H7 (cell line): ENCODE measurements around the gene VPS51. TPM values are rescaled to one million over a fixed set of nuclear protein-coding genes. Genes with fewer than 3 reads are reported as not detected.

ENCODE experiments used
- DNase-seq: peaks from one replicate; pipeline ENCODE4 v3.0.0; 2012
- H3K27me3 ChIP-seq: 2 replicates; pipeline ENCODE4 v1.6.0; 2011; ENCODE audit warnings: mild to moderate bottlenecking, low read length; ENCODE audit not compliant: control insufficient read depth, insufficient read depth
- H3K36me3 ChIP-seq: replicated peaks from 2 replicates; pipeline ENCODE4 v1.5.1; 2011; ENCODE audit warnings: low read length; ENCODE audit not compliant: control insufficient read depth, insufficient read depth
- H3K4me3 ChIP-seq: 2 replicates; pipeline ENCODE4 v1.5.1; 2011; ENCODE audit warnings: low read depth, mild to moderate bottlenecking, control low read depth, low read length, moderate library complexity; ENCODE audit not compliant: insufficient read depth
- total RNA-seq: library from RNA; depleted of rRNA; stranded (reverse); fragments of >200 nt; shearing (Covaris generic); gene quantifications from 2 replicates; pipeline ENCODE4 v1.2.3, GENCODE V29; 2014; rRNA removed

Gene VPS51
- total RNA-seq = 162 and 186 TPM in 2 replicates

- no peaks in the 10 kb centered on the region for H3K27me3 ChIP-seq
- DNase-seq = peak; percentile 97
- peak within 1 kb of the TSS; percentile 65 for H3K4me3 ChIP-seq
- H3K36me3 ChIP-seq = no peaks in the 10 kb centered on the region; the same call in none of the 2 replicates
Measured at GRCh38 chr11:65095974-65096806, at the start of gene VPS51. TSS of gene VPS51 (plus strand) at chr11:65096214. CDS start at chr11:65096251, 37 bp downstream.

DNA sequence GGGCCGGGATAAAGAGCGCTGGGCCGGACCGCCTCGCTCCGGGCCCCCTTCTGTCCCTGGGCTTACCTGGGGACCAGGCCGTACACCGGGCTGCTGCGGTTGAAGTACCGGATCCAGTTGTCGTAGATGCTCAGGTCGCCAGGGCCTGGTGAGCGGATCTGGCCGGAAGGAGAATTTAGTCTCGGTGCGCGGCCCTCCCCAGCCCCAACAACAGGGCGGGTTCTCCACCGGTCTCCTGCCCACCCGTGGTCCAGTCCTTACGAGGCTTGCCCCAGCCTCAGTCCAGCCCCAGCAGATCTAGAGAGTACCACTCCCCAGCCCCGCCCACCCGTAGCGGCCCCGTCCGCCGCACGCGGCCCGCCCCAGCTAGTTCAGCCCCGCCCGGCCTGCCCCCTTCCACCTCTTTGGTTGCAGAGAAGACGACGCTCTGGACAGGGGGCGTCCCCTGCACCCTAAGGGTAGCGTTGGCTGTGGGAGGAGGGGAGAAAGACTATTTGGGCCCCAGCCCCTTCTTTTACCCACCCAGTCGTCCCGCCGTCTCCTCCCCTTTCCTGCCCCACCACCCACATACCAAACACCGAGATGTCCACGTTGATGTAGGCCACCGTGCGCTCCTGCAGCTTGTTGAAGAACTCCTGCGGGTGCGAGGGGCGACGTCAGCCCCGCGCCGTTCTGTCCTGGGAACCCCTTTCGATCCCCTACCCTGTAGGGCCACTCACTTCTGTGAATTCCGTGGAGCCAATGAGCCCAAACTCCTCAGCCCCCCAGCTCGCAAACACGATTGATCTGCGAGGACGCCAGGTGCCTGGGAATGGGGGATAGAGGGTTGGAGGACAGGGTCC is 48.2 kb upstream of the VPS51 start:
- DNase-seq = peak; percentile 93
- Histone ChIP-seq H3K27me3 (no peaks in the 10 kb centered on the region; the same call in 1 of the 2 replicates), H3K4me3 (peak overlapping the region; percentile 30), H3K36me3 (peaks cover 7% of the 10 kb centered on the region)

- DNase-seq = no peak
- Histone ChIP-seq H3K36me3 (no peaks in the 10 kb centered on the region), H3K4me3 (no peak overlapping the region), H3K27me3 (no peaks in the 10 kb centered on the region; the same call in 1 of the 2 replicates)
Measured at GRCh38 chr11:65051398-65051858, 44.6 kb upstream of the VPS51 start.

- Histone ChIP-seq H3K36me3 (no peaks in the 10 kb centered on the region), H3K4me3 (no peak overlapping the region), H3K27me3 (no peaks in the 10 kb centered on the region)
- DNase-seq = no peak
Measured at GRCh38 chr11:65053827-65054508, 42.0 kb upstream of the VPS51 start.

DNA sequence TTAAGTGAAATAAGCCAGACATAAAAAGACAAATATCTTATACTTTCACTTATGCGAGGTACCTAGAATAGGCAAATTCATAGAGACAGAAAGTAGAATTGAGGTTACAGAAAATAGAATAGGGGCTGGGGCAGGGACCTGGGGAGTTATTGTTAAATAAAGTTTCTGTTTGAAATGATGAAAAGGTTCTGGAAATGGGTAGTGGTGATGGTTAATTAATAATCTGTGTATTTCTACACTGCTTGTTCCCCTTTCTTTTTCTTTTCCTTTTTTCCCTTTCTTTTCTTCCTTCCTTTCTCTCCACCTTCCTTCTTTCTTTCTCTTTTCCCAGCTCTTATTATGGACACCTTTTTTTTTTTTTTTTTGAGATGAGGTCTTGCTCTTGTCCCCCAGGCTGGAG is 40.5 kb upstream of the VPS51 start:
- no peak for DNase-seq
- Histone ChIP-seq H3K27me3 (no peaks in the 10 kb centered on the region), H3K36me3 (no peaks in the 10 kb centered on the region), H3K4me3 (no peak overlapping the region)

DNA sequence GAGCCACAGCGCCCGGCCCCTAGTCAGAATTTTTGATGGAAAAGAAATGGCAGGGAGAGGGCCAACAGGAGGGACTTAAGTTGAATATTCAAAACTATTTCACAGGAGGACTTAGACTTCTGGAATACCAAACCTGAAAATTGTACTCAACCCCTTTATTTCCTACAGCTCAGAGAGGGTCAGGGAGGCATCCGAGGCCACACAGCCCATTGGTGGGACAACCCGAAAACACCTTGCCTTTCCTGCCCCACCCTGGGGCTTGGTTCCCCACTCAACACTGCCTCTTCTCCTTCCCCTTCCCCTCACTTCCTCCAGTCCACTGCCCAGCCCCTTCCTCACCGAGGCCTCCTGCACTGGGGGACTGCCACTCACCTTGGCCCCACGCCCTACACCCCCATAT is 39.0 kb upstream of the VPS51 start:
- Histone ChIP-seq H3K27me3 (no peaks in the 10 kb centered on the region), H3K36me3 (no peaks in the 10 kb centered on the region), H3K4me3 (no peak overlapping the region)
- no peak for DNase-seq

DNA sequence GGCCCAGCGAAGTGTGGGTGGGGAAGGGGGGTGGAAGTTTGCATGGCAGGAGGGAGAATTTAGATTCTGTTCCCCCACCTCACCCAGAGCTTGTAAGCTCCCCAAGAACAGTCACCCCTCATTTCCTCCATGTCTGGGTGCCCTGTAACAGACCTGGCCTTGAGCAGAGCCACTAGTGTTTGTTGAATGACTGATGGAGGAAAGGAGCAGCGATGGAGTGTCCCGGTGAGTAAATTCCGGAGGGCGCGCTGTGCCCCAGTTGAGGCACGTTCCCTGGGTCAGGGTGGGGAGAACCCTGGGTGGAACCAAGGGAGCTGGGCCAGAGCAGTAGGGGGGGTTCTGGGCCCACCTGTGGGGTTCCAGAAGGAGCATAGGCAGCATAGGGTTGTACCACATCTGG is 38.5 kb upstream of the VPS51 start:
- no peak overlapping the region for H3K4me3 ChIP-seq
- no peaks in the 10 kb centered on the region for H3K36me3 ChIP-seq
- DNase-seq = no peak

GRCh38 chr11:65058012-65058411 is 38.0 kb upstream of the VPS51 start:
- H3K4me3 ChIP-seq = no peak overlapping the region
- H3K36me3 ChIP-seq = no peaks in the 10 kb centered on the region
- no peaks in the 10 kb centered on the region for H3K27me3 ChIP-seq
- no peak for DNase-seq

More for the DNA sequence above, 38.5 kb upstream of the VPS51 start:
- H3K27me3 ChIP-seq = no peaks in the 10 kb centered on the region

DNA sequence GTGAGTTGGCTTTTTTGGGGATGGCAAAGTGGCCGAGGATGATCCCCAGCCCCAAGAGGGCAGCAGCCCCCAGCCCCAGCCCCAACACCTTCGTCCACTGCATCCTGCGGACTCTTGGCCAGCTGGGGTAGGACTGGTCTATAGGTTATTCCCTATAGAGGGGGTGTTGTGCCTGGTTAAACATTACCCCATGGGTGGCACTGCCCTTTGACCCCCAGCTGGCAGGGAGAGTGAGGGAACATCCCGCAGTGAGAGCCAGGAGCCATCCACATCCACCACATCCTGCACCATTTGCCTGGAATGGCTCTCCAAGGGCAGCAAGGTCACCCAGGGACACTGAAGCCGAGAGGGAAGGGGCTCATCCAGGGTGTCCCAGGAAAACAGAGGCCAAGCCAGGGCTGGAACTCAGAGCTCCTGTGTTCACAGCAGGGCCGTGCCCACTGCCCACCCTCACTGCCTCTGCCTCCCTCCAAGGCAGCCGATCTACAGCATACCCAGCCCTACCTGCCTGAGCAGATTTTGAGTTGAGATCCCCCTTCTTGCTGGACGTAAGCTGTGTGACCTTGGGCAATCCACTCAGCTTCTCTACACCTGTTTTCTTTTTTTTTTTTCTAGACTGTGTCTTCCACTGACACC is 37.5 kb upstream of the VPS51 start, which contains the start of gene NAALADL1:
NAALADL1 (minus strand) TSS at position 135 of the 636 bp plus-strand sequence; CDS start at position 103, 32 bp downstream.
- no peak for DNase-seq
- H3K27me3 ChIP-seq = no peaks in the 10 kb centered on the region
- no peak within 1 kb of the TSS for H3K4me3 ChIP-seq
- no peaks in the 10 kb centered on the region for H3K36me3 ChIP-seq

DNA sequence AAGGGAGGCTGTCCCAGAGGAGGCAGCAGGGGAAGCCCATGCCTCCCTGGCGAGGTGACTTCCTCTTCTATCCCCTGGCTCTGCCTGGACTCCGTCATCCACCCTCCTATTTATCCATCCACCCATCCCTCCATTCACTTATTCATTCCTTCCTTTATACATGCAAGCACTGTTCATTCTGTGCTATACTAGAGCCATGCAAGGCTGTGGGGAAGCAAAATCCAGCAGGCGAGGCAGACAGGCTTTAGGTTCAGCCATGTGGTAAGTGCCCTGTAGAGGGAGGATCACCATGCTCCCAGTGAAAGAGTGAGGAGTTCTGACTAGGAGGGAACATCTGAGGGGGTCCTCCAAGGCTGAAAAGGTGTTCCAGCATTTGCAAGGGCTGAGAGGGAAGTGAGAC is 36.5 kb upstream of the VPS51 start:
- DNase-seq = no peak
- Histone ChIP-seq H3K36me3 (no peaks in the 10 kb centered on the region), H3K27me3 (no peaks in the 10 kb centered on the region), H3K4me3 (no peak overlapping the region)

GRCh38 chr11:65059959-65060824 is 35.8 kb upstream of the VPS51 start:
- H3K4me3 ChIP-seq = no peak overlapping the region
- no peaks in the 10 kb centered on the region for H3K27me3 ChIP-seq
- DNase-seq = no peak
- H3K36me3 ChIP-seq = no peaks in the 10 kb centered on the region

DNA sequence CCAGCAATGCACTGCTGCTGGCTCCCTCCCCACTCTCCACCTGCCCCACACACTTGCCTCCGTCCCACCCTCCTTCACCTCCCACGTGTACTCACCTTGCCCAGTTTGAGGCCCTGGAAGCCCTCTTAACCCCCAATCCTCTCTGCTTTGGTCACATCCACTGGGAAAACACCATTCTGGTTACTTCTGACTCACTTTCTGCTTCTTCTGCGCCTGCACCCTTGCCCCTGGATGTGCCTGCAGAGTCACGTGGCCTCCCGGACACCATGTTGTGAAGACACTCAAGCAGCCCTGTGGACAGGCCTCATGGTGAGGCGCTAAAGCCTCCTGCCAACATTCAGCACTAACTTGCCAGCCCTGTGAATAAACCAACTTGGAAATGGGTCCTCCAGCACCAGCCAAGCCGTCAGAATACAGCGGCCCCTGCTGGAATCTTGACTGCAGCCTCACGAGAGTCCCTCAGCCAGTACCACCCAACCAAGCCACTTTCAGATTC is 35.1 kb upstream of the VPS51 start:
- no peaks in the 10 kb centered on the region for H3K27me3 ChIP-seq
- no peaks in the 10 kb centered on the region for H3K36me3 ChIP-seq
- DNase-seq = peak; percentile 87
- no peak overlapping the region for H3K4me3 ChIP-seq

DNA sequence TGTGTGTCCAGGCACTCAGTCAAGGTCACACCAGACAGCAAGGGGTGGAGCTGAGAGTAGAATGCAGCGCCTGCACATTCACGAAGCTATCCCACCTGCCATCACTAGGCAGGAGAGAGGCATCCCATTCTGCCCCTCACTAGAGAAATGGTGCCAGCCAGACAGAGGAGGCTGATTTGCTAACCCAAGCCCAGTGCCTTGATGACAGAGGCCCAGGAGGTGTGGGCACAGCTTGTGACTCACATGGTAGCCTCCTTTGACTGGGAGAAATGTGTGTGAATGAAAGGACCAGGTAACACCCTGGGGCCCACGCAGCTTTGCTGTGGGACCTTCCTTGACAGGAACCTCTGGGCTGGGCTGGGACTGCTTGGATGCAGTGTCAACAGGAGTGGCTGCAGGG is 32.5 kb upstream of the VPS51 start:
- Histone ChIP-seq H3K36me3 (no peaks in the 10 kb centered on the region), H3K4me3 (no peak overlapping the region), H3K27me3 (no peaks in the 10 kb centered on the region)
- no peak for DNase-seq
